ENCODE data around the gene STK38.

GRCh38 chr6:36493859-36494258 is 53.4 kb downstream of the STK38 start:
- TF ChIP-seq CTCF (IDR thresholded peaks at IDR 0.05) (no peak), POLR2A (IDR thresholded peaks at IDR 0.05) (no peak)

Measured in vagina (tissue), 2 donors.